HG03095 (cell line): ENCODE measurements around the gene FAM13B.
A peak's percentile ranks its signal among the peaks of the same experiment; 100 is the strongest.
"Not testable (repeated sequence)": the region's sequence is repeated elsewhere in the genome, so short reads cannot be mapped to it uniquely, and the experiment has no call there.

Experiments
- ATAC-seq: cut with Tn5 transposase; IDR thresholded peaks from one replicate; pipeline ENCODE4 v1.9.1; 2021; ENCODE audit warnings: moderate library complexity; ENCODE audit not compliant: unreplicated experiment

Gene FAM13B

GRCh38 chr5:138032572-138033385 lies at the start of gene FAM13B:
FAM13B (minus strand) TSS chr5:138033079; CDS start chr5:138019111, 13,968 bp downstream.
- ATAC-seq = peak; percentile 47

GRCh38 chr5:138082033-138082432 lies 49.2 kb upstream of the FAM13B start:
- no peak for ATAC-seq

- no peak for ATAC-seq
Measured at GRCh38 chr5:138078006-138078643, 45.2 kb upstream of the FAM13B start.

- ATAC-seq = no peak
Measured at GRCh38 chr5:138077064-138077696, 44.3 kb upstream of the FAM13B start.

- ATAC-seq = not testable (repeated sequence)
Measured at GRCh38 chr5:138070026-138070425, 37.1 kb upstream of the FAM13B start.

- no peak for ATAC-seq
Measured at GRCh38 chr5:138068742-138069600, 36.1 kb upstream of the FAM13B start.

GRCh38 chr5:138067945-138068344 lies 35.1 kb upstream of the FAM13B start:
- ATAC-seq = no peak

GRCh38 chr5:138065102-138065501 lies 32.2 kb upstream of the FAM13B start:
- ATAC-seq = no peak

GRCh38 chr5:138064526-138064925 lies 31.6 kb upstream of the FAM13B start:
- no peak for ATAC-seq

GRCh38 chr5:138054847-138055558 lies 22.1 kb upstream of the FAM13B start:
- no peak for ATAC-seq

- no peak for ATAC-seq
Measured at GRCh38 chr5:138054206-138054605, 21.3 kb upstream of the FAM13B start.

GRCh38 chr5:138053554-138053953 lies 20.7 kb upstream of the FAM13B start:
- ATAC-seq = no peak

GRCh38 chr5:138052718-138053117 lies 19.8 kb upstream of the FAM13B start:
- not testable (repeated sequence) for ATAC-seq

GRCh38 chr5:138051441-138052296 lies 18.8 kb upstream of the FAM13B start:
- ATAC-seq = no peak

- not testable (repeated sequence) for ATAC-seq
Measured at GRCh38 chr5:138045283-138045682, 12.4 kb upstream of the FAM13B start.

- ATAC-seq = no peak
Measured at GRCh38 chr5:138038826-138039225, 5.9 kb upstream of the FAM13B start.

- ATAC-seq = no peak
Measured at GRCh38 chr5:138037907-138038633, 5.2 kb upstream of the FAM13B start.

GRCh38 chr5:138037271-138037670 lies 4.4 kb upstream of the FAM13B start:
- ATAC-seq = no peak
